Amniotic stem cell (primary cell): ENCODE measurements around the gene ITIH4.

Experiments used
- DNase-seq: peaks from one replicate; lab custom pipeline; 2025; lab: John Stamatoyannopoulos, UW

The ITIH4 gene

DNA sequence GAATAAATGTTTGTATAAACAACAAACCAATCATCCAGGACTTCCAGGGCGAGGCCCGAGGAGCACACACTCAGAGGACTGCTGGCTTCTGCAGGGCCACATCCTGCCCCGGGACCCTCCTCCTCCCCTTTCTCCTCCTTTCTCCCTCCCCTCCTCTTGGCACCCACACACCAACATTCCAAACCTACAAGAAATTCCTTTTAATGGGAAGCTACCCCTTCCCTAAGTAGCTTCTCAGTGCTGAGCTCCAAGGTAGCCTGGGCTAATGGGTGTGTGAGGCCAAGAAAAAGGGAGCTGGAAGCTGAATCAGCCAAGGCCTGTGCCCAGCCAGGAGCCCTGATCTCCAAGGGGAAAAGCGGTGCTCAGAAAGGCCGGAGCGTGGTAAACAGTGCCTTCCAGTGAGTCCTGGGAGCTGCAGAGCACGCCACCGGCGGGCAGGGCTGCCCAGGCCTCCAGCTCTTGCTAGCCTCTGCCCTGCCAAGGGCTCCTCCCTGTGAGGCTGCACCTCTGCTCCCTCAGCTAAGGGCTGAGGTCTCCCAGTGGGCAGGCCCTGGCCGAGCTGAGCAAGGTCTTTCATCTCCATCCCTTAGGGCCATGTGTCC, 32.0 kb downstream of the ITIH4 start:
- DNase-seq = no peak

GRCh38 chr3:52796411-52796810, 34.1 kb downstream of the ITIH4 start:
- DNase-seq = no peak

GRCh38 chr3:52795298-52795900, 35.1 kb downstream of the ITIH4 start:
- no peak for DNase-seq

GRCh38 chr3:52794612-52795099, 35.8 kb downstream of the ITIH4 start, which contains the start of gene ITIH3:
Gene ITIH3 (plus strand): TSS chr3:52794796. CDS start chr3:52794804, 8 bp downstream.
- no peak for DNase-seq

- DNase-seq = no peak
Observed at GRCh38 chr3:52793702-52794611, 36.5 kb downstream of the ITIH4 start.

DNA sequence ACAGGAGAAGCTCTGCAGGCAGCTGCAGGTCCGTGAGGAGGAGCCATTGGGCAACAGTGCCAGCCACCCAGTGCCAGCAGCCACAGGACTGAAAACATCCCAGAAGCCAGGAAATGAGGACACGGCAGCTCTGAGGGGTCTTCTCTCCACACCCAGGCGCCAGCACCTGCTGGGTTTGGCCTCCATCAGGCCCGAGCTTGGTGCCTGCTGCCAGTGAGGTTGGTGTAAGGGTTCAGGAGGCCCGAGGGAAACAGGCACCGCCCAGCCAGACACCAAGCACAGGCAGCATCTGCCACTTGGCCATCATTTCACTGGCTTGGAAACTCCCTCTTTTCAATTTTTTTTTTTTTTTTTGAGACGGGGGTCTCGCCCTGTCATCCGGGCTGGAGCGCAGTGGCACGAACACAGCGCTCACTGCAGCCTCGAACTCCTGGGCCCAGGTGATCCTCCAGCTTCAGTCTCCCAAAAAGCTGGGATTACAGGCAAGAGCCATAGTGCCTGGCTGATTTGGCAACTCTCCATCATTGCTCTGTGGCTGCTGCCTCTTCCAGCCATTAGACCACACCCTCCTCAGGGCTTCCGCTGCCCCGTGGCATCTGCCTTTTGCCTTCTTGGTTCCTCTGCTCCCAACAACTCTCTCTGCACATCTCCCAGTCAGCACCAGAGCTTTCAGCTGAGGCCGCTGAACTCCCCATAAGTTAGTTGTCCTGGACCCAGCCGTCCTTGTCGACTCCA, 37.3 kb downstream of the ITIH4 start:
- no peak for DNase-seq

GRCh38 chr3:52792413-52792812, 38.1 kb downstream of the ITIH4 start:
- DNase-seq = no peak

GRCh38 chr3:52791928-52792327, 38.5 kb downstream of the ITIH4 start:
- DNase-seq = no peak

GRCh38 chr3:52791366-52791765, 39.1 kb downstream of the ITIH4 start:
- no peak for DNase-seq

GRCh38 chr3:52790741-52791140, 39.7 kb downstream of the ITIH4 start:
- no peak for DNase-seq

- DNase-seq = no peak
Observed at GRCh38 chr3:52790337-52790736, 40.1 kb downstream of the ITIH4 start.

DNA sequence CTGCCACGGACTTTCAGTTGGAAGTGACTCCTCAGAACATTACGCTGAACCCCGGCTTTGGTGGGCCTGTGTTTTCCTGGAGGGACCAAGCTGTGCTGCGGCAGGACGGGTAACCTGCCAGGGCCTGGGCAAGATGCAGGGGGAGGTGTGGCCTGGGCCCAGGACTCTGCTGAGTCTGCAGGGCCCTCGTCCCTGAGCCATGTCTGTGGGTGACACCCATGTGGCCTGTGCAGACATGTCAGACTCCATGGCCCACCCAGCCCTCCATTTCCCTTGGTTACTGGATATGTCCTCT, 40.8 kb downstream of the ITIH4 start:
- DNase-seq = no peak

- no peak for DNase-seq
Observed at GRCh38 chr3:52788890-52789745, 41.4 kb downstream of the ITIH4 start.

GRCh38 chr3:52787672-52788625, 42.5 kb downstream of the ITIH4 start:
- no peak for DNase-seq

- DNase-seq = no peak
Observed at GRCh38 chr3:52787246-52787645, 43.2 kb downstream of the ITIH4 start.

GRCh38 chr3:52786330-52787215, 43.9 kb downstream of the ITIH4 start:
- DNase-seq = no peak

GRCh38 chr3:52784931-52785590, 45.4 kb downstream of the ITIH4 start:
- DNase-seq = no peak

DNA sequence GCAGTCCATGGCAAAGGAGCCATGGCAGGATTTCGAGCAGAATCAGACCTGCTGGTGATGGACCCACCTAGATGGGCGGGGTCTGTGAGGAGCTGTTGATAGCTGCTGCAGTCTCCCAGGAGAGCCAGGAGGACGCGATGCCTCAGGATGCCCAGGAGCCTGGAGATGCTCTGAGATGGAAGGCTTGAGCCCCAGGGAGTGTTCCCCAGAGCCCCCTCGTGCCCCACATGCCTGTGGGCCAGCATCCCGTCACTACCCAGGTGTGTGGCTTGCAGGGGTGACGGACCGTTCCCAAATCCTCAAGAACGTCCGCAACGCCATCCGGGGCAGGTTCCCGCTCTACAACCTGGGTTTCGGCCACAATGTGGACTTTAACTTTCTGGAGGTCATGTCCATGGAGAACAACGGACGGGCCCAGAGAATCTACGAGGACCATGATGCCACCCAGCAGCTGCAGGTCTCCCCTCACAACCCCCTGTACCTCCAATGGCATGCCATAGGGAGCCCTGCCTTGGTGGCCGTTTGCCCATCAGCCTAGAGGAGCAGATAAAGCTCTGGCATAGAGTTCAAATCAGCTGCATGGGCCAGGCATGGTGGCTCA, 46.4 kb downstream of the ITIH4 start:
- no peak for DNase-seq
